RWPE2 (cell line): ENCODE results near the gene ANKRD55.

Experiments used
- ATAC-seq: fragments of 200-7000 bp; cut with Tn5 transposase; 3 replicates; pipeline ENCODE4 v1.9.1; 2021; ENCODE audit warnings: low read depth
- DNase-seq: peaks from one replicate; pipeline ENCODE4 v3.0.0-alpha.2; 2020; ENCODE audit warnings: low spot score
- H3K27ac ChIP-seq: fragments of 450-650 bp; 2 replicates; pipeline ENCODE4 v1.5.1; 2017; ENCODE audit warnings: mild to moderate bottlenecking; ENCODE audit not compliant: poor library complexity, severe bottlenecking
- H3K27me3 ChIP-seq: fragments of 250-450 bp; sonication (Bioruptor Pico); 2 replicates; pipeline ENCODE4 v1.5.1; 2021; ENCODE audit warnings: mild to moderate bottlenecking, moderate library complexity; ENCODE audit not compliant: insufficient read depth, poor library complexity, severe bottlenecking
- H3K36me3 ChIP-seq: fragments of 250-450 bp; sonication (Bioruptor Pico); 2 replicates; pipeline ENCODE4 v1.5.1; 2020; ENCODE audit warnings: low read depth, mild to moderate bottlenecking, moderate library complexity
- H3K4me1 ChIP-seq: fragments of 250-450 bp; sonication (Bioruptor Pico); 2 replicates; pipeline ENCODE4 v1.5.1; 2021; ENCODE audit warnings: mild to moderate bottlenecking, moderate library complexity; ENCODE audit not compliant: insufficient read depth, poor library complexity, severe bottlenecking
- H3K4me3 ChIP-seq: fragments of 250-450 bp; sonication (Bioruptor Pico); 2 replicates; pipeline ENCODE4 v1.5.1; 2021; ENCODE audit warnings: mild to moderate bottlenecking, moderate library complexity; ENCODE audit not compliant: severe bottlenecking
- H3K9me3 ChIP-seq: fragments of 250-450 bp; sonication (Bioruptor Pico); 2 replicates; pipeline ENCODE4 v1.5.1; 2021; ENCODE audit warnings: mild to moderate bottlenecking, moderate library complexity; ENCODE audit not compliant: severe bottlenecking
- TF ChIP-seq, protein P1 (sequence below): fragments of 450-650 bp; IDR thresholded peaks from one replicate; pipeline ENCODE4 v1.5.1; 2017; ENCODE audit warnings: mild to moderate bottlenecking, moderate library complexity; ENCODE audit not compliant: poor library complexity, severe bottlenecking

The ANKRD55 gene

DNA sequence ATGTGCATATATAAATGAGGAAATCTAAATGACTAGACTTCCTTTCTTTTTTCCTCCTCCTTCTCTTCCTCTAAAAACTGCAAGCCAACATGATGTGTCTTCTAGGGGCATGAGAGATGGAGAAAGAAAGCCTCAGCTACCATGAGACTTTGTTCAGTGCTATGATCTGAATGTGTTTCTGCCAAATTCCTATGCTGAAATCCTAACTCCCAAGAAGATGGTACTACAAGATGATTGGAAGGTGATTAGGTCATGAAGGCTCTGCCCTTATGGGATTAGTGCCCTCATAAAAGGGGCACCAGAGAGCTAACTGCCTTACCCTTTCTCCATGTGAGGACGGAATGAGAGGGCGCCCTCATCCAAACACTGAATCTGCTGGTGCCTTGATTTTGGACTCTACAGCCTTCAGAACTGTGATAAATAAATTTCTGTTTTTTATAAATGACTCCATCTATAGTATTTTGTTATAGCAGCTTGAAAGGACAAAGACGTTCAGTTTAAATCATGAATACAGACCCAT, 166.1 kb downstream of the ANKRD55 start:
- H3K4me1 ChIP-seq: no peaks in the 10 kb centered on the region
- H3K27me3 ChIP-seq: no peaks in the 10 kb centered on the region
- H3K9me3 ChIP-seq: no peaks in the 10 kb centered on the region
- DNase-seq: no peak
- no peaks in the 10 kb centered on the region for H3K36me3 ChIP-seq
- ATAC-seq: no peak
- TF ChIP-seq, protein P1, sequence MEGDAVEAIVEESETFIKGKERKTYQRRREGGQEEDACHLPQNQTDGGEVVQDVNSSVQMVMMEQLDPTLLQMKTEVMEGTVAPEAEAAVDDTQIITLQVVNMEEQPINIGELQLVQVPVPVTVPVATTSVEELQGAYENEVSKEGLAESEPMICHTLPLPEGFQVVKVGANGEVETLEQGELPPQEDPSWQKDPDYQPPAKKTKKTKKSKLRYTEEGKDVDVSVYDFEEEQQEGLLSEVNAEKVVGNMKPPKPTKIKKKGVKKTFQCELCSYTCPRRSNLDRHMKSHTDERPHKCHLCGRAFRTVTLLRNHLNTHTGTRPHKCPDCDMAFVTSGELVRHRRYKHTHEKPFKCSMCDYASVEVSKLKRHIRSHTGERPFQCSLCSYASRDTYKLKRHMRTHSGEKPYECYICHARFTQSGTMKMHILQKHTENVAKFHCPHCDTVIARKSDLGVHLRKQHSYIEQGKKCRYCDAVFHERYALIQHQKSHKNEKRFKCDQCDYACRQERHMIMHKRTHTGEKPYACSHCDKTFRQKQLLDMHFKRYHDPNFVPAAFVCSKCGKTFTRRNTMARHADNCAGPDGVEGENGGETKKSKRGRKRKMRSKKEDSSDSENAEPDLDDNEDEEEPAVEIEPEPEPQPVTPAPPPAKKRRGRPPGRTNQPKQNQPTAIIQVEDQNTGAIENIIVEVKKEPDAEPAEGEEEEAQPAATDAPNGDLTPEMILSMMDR: no peak
- H3K4me3 ChIP-seq: no peak overlapping the region
- no peak overlapping the region for H3K27ac ChIP-seq

DNA sequence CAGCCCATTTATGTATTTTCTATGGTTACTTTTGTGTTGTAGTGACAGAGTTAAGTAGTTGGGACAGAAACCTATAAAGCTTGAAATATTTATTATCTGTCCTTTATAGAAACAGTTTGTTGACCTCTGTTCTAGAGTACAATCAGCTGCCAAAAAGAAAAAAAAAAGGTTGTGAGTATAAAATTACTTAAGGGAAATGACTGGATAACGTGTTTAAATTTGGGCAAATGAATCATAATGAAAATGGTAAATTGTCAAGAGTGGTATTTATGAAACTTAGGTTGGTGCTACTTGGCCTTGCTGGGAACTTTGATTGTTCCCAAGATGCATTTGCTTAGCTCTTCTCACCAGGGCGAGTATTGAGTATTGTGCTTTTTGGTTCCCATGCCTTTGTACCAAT, 168.1 kb downstream of the ANKRD55 start:
- no peak overlapping the region for H3K27ac ChIP-seq
- ATAC-seq (no peak), DNase-seq (no peak)
- H3K27me3 ChIP-seq: no peaks in the 10 kb centered on the region
- no peaks in the 10 kb centered on the region for H3K4me1 ChIP-seq
- H3K9me3 ChIP-seq: no peaks in the 10 kb centered on the region
- TF ChIP-seq, protein P1: no peak
- H3K4me3 ChIP-seq: no peak overlapping the region
- H3K36me3 ChIP-seq: no peaks in the 10 kb centered on the region

DNA sequence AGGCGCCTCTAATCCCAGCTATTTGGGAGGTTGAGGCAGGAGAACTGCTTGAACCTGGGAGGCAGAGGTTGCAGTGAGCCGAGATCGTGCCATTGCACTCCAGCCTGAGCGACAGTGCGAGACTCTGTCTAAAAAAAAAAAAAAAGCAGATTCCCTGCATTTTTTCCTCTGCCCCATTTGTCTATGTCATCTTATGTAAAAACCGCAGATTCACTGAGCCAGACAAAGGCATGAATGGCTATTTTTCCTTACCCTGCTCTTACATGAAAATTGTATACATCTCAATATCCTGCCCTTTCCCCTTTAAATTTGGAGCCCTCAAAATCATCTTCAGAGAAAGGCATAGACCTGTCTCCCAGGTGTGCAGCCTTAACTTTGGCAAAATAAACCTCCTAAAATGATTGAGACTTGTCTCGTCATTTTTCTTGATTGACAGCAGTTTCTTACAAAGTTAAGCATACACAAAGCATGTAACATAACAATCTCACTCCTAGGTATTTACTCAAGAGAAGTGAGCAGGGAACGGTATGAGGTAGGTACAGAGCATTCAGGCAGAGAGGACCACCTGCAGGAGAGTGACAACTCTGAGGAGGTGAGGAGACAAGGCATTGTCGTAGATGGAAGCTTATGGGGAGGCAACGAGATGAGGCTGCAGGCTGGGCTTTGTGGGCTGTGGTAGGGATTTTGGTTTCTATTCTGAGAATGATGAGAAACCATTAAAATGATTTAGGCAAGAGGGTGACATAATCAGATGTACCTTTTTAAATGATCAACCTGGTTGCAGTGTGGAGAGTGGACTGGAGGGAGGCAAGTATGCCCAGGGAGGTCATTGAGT, 172.6 kb downstream of the ANKRD55 start:
- TF ChIP-seq, protein P1: no peak
- DNase-seq (no peak), ATAC-seq (no peak)
- H3K9me3 ChIP-seq: no peaks in the 10 kb centered on the region
- no peaks in the 10 kb centered on the region for H3K27me3 ChIP-seq
- no peak overlapping the region for H3K4me3 ChIP-seq
- peaks cover 10% of the 10 kb centered on the region for H3K4me1 ChIP-seq
- no peak overlapping the region for H3K27ac ChIP-seq
- no peaks in the 10 kb centered on the region for H3K36me3 ChIP-seq

DNA sequence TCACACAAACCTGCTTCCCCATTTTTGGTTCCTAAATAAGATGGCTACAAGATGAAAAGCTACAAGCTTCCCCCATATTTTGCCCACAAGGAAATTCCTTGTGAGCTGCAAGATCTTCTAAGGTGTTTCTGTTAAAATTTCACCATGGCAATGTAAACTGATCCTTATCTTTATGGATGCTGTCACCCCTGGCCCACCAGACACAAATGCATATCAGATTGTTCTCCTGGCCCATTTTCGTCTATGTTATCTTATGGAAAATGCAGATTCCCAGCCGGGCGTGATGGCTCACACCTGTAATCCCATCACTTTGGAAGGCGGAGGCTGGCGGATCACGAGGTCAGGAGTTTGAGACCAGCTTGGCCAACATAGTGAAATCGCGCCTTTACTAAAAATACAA, 173.3 kb downstream of the ANKRD55 start:
- Histone ChIP-seq H3K9me3 (no peaks in the 10 kb centered on the region), H3K36me3 (no peaks in the 10 kb centered on the region), H3K27me3 (no peaks in the 10 kb centered on the region), H3K4me1 (peaks cover 10% of the 10 kb centered on the region), H3K27ac (no peak overlapping the region), H3K4me3 (no peak overlapping the region)
- ATAC-seq (no peak), DNase-seq (no peak)
- TF ChIP-seq, protein P1: no peak

DNA sequence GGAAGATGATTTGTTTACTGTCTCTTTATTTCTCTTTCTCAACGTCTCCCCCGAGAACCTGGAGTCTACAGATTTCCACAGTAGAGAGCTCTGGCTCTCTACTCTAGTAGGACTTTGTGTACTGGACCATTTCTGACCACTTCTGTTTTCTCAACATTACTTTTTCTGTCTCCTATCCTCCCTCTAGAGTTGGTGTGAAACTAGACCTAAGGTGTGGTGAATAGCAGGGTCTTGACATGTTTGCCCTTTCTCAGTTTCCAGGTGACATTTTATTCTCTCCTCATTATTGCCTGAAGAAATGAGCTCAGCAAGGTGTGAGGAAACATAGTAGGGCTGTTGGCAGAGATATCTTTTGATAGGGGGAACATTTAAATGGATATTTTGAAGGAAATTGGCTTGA, 176.3 kb downstream of the ANKRD55 start:
- Histone ChIP-seq H3K27ac (no peak overlapping the region), H3K9me3 (no peaks in the 10 kb centered on the region), H3K4me1 (peaks cover 10% of the 10 kb centered on the region), H3K27me3 (no peaks in the 10 kb centered on the region), H3K4me3 (no peak overlapping the region), H3K36me3 (no peaks in the 10 kb centered on the region)
- TF ChIP-seq, protein P1: no peak
- ATAC-seq (no peak), DNase-seq (no peak)
